GM12891 (cell line): ENCODE measurements around the gene PPFIBP1.
"Not testable (repeated sequence)": the region's sequence is repeated elsewhere in the genome, so short reads cannot be mapped to it uniquely, and the experiment has no call there.

Experiments used
- DNase-seq: peaks from one replicate; pipeline ENCODE4 v3.0.0; 2011; ENCODE audit warnings: low spot score; ENCODE audit not compliant: insufficient read length
- FAIRE-seq: peaks from 2 replicates; lab custom pipeline; 2011; peaks lifted over from hg19 to GRCh38; lab: Jason Lieb, UNC
- PAX5 ChIP-seq: IDR thresholded peaks from 2 replicates; pipeline ENCODE4 v1.6.1; 2011; ENCODE audit warnings: low read length, moderate library complexity, mild to moderate bottlenecking; ENCODE audit not compliant: insufficient read depth, severe bottlenecking
- POLR2A ChIP-seq: IDR thresholded peaks from 2 replicates; pipeline ENCODE4 v1.6.1; 2011; ENCODE audit warnings: low read depth, low read length, control low read depth
- POLR2AphosphoS5 ChIP-seq: IDR thresholded peaks from 2 replicates; pipeline ENCODE4 v1.6.1; 2011; ENCODE audit warnings: low read depth, low read length, control low read depth
- POU2F2 ChIP-seq: IDR thresholded peaks from 2 replicates; pipeline ENCODE4 v1.6.1; 2011; ENCODE audit warnings: low read depth, mild to moderate bottlenecking, control low read depth, low read length, moderate library complexity
- SPI1 ChIP-seq: IDR thresholded peaks from 2 replicates; pipeline ENCODE4 v1.6.1; 2011; ENCODE audit warnings: low read depth, low read length, control low read depth
- TAF1 ChIP-seq: IDR thresholded peaks from 2 replicates; pipeline ENCODE4 v1.6.1; 2011; ENCODE audit warnings: low read depth, low read length, control low read depth

Gene PPFIBP1

DNA sequence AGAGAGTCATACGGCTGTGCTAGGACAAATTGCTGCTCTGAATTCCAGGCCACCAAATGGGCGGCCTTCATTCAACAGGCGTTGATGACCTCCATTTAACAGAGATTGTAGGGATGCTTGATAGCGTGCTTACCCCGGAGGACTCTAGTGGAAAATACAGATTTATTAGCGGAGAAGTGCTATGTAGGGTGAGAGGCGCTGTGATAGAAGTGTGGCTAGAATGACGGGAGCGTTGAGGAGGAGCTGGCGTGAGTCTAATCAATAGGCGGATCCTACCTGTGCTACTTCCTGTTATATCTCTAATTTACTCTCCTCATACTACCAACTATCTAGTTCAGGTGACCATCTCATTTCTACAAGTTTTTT, 187.3 kb downstream of the PPFIBP1 start:
- FAIRE-seq (peak; percentile 62), DNase-seq (peak; percentile 19)
- peak; percentile 31; the same call in 1 of the 2 replicates for TF ChIP-seq POLR2A
- no peak for TF ChIP-seq POLR2AphosphoS5
- TF ChIP-seq SPI1: peak; percentile 19; the same call in 1 of the 2 replicates
- no peak for TF ChIP-seq PAX5
- TF ChIP-seq POU2F2: no peak
- TF ChIP-seq TAF1: peak; percentile 46; the same call in 1 of the 2 replicates

DNA sequence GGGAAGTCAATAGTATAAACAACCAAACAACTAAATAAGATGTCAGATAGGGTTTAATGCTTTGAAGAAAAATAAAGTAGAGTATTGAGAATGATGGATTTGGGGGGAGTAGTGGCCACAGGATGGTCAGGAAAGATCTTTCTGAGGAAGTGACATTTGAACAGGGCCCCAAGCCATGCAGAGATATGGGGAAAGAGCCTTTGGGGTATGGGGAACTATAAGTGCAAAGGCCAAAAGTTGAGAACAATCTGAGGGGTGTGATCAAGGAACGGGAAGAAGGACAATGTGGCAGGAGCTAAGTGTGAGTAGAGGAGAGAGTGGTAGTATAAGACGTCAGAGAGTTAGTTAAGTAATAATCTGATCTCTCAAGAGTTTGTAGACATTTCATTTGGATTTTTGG, 188.0 kb downstream of the PPFIBP1 start:
- FAIRE-seq: no peak
- TF ChIP-seq PAX5 (no peak), POU2F2 (no peak), POLR2A (no peak), POLR2AphosphoS5 (no peak), TAF1 (no peak), SPI1 (no peak)

DNA sequence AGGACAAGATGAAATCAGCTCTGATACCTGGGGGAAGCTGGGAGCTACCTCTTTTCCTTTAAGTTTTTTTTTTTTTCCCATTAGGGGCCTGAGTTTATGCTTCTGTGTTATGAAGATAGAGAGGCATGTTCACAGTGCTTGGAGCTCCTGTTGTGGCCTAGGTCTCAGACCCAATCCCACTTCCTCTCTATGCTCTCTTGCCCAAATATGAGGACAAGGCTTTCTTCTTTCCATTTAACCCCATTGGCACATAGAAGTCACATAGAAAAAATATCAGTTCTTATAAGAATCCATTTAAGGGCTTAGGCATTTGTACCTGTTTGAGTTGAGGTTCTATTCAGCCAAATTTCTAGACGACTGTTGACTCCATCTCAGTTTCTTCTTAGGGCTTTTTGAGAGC, 199.2 kb downstream of the PPFIBP1 start:
- DNase-seq (no peak), FAIRE-seq (no peak)
- TF ChIP-seq SPI1: peak; percentile 54
- no peak for TF ChIP-seq POLR2AphosphoS5

More for the DNA sequence above, 188.0 kb downstream of the PPFIBP1 start:
- DNase-seq: no peak

DNA sequence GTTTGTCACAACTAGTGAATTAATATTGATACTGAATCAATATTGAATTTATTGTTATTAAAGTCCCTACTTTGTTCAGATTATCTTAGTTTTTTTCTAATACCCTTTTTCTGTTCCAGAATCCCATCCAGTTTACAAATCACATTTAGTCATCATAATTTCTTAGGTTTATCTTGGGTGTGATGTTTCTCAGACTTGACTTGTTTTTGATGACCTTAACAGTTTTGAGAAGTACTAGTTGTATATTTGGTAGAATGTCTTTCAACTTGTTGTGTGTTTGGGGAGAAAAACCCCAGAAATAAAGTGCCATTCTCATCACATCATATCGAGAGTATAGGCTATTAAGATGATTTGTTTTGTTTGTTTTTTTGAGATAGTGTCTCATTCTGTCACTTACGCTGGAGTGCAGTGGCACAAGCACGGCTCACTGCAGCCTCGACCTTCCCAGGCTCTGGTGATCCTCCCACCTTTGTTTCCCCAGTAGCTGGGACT, 206.1 kb downstream of the PPFIBP1 start:
- FAIRE-seq (no peak), DNase-seq (no peak)
- no peak for TF ChIP-seq POLR2AphosphoS5

DNA sequence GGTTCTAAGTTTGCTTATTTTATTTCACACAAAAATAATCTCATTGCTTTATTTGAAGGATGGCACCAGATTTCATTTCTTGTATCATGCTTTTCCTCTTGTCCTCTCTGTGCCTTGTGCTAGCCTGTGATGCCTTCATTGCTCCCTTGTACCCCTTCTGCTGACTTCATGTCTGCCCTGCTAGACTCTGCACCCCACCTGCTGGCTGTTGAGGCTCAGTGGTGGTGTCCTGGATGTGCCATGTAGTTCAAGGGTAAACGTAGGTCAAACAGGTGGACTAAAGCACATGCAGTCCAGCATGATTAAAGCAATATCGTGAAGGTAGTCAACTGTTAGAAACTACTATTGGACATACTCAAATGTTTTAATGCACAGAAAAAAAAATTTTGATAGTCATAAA, 208.3 kb downstream of the PPFIBP1 start:
- peak; percentile 75 for FAIRE-seq

DNA sequence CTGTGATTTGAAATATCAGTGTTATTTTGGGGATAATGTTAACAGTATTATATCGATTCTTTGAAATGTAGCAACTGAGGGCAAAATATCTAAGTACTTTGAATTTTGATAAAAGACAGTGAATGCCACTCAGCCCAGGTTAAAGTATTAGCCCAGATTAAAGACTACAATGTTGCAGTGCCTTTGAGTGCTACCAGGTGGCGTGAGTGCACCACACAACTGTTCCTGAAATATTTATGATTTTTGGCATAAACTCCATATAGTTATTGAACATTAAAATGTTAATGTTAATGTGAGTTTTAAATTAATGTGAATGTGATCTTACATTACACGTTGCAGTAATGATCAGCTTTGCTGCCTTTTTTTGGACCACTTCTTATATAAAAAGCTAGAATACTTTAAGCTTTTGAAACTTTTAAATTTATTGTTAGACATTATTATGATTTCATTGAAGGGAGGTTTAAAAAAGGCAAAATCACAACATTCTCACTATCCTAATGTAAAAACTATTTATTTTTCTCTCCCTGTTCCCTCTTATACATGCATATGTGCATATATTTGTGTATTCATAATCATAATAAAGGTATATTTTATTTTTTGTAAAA, 209.1 kb downstream of the PPFIBP1 start:
- TF ChIP-seq TAF1: no peak
- TF ChIP-seq SPI1: no peak
- no peak for TF ChIP-seq POLR2A
- no peak for TF ChIP-seq POLR2AphosphoS5
- TF ChIP-seq PAX5: no peak
- TF ChIP-seq POU2F2: no peak
- DNase-seq (no peak), FAIRE-seq (peak; percentile 23)

More for the DNA sequence above, 208.3 kb downstream of the PPFIBP1 start:
- TF ChIP-seq TAF1: no peak
- no peak for TF ChIP-seq PAX5
- TF ChIP-seq POLR2AphosphoS5: no peak
- TF ChIP-seq POLR2A: no peak
- TF ChIP-seq POU2F2: no peak
- DNase-seq: no peak

DNA sequence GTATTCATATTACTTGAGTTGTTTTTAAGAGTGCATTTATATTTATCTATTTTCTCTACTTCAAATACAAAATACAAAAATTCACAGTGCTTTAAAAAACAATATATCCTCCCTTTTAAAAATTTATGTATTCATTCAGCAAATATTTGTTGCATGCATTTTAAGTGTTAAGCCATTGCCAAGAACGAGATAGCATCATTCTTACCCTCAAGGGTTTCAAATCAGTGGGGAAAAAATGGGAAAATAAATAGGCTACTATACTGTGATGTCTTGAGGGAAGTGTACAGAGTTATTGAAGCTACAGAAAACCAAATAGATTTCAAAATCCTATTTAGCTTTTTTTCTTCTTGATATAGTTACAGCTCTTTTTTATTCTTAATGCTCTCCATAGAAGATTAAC, 209.8 kb downstream of the PPFIBP1 start:
- DNase-seq: no peak
- TF ChIP-seq POLR2A: no peak
- TF ChIP-seq POLR2AphosphoS5: no peak
- TF ChIP-seq PAX5: no peak
- TF ChIP-seq POU2F2: no peak
- no peak for TF ChIP-seq TAF1
- no peak for FAIRE-seq

DNA sequence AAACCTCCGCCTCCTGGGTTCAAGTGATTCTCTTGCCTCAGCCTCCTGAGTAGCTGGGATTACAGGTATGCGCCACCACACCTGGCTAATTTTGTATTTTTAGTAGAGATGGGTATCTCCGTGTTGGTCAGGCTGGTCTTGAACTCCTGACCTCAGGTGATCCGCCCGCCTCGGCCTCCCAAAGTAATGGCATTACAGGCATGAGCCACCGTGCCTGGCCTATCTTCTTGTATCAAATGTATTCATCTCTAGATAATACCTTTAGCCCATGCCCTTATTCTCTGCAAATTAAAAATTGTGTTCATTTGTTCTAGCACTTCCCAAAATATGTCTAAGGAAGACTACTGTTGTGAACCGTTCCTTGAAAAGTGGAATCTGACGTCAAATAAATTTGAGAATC, 210.3 kb downstream of the PPFIBP1 start:
- DNase-seq, FAIRE-seq: not testable (repeated sequence)

DNA sequence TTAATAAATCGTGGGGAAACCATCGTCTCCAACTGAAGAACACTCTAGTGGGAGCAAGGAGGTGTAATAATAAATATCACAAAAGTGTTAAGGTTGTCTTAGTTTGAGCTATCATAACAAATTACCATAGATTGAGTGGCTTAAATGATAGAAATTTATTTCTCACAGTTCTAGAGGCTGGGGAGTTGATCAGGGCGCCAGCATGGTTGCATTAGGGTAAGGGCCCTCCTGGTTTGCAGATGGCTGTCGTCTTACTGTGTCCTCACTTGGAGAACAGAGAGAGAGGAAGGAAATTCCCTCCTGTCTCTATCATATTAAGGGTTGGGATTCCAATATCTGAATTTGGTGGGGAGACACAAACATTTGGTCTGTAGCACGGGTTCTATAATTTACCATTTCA, 219.6 kb downstream of the PPFIBP1 start:
- DNase-seq: no peak
- no peak for FAIRE-seq
- no peak for TF ChIP-seq POLR2AphosphoS5
- TF ChIP-seq POU2F2: no peak
- TF ChIP-seq PAX5: no peak
- TF ChIP-seq SPI1: no peak
- TF ChIP-seq POLR2A: no peak
- TF ChIP-seq TAF1: no peak
